GM20431 (cell line): Measurements from ENCODE around the gene CCDC74B.
"Not testable (repeated sequence)": the region's sequence is repeated elsewhere in the genome, so short reads cannot be mapped to it uniquely, and the experiment has no call there.

Experiments used
- in situ Hi-C: fragments of 300-500 bp; cut with MseI, MboI; formaldehyde crosslinking; loops from one replicate; pipeline ENCODE4 v1.15.0; 2020; ENCODE audit warnings: low sequenced_read_pairs; ENCODE audit not compliant: unreplicated experiment

Gene CCDC74B

DNA sequence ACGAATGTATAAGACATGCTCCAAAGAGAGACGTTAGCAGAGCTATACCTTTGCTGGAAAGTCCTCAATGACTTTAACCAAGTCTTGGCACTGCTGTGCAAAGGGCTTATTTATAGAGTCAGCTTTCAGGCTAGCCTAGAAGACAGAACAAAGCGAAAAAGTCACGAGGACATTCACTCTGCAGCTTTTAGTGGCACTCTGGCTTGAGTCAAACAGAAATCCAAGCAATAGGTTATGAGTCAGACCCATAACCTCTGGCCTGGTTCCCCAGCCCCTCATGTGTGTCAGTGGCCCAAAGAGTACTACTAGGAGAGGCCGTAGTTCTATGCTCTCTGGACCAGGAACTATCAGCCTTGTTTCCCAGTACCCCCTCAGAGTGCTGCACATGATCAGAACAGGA is 30.0 kb upstream of the CCDC74B start:
- in situ Hi-C loops, result loop anchor here (25.0 kb wide), 1 partner anchor 162 kb away; the partner anchor contains the start of gene IMP4

DNA sequence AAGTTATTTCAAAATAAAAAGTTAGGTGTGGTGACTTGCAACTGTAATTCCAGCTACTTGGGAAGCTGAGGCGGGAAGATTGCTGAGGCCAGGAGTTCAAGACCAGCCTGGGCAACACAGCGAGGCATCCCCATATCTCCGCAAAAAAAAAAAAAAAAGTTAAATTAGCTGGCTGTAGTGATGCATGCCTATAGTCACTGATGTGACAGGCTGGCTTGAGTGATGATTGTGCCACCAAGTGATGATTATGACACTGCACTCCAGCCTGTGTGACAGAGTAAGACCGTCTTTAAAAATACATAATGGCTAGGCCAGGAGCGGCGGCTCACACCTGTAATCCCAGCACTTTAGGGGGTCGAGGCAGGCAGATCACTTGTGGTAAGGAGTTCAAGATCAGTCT is 25.0 kb upstream of the CCDC74B start:
- in situ Hi-C loops, result no loop called here

DNA sequence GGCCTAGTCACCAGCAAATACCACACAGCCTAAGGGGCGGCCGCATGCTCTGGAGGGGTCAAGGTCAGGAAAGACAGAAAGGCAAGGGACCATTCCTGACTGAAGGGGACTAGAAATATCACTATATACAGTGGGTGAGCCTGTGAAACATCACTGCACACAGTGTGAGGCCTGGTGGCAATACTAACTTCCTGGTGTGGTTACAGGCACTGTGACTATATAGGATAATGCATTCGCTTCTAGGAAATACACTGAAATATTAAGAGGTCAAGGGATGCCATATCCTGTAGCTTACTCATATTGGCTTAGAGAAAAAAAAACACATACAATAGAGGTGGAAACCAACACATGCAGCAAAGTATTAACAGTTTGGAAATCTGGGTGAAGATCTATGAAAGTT is 24.3 kb upstream of the CCDC74B start:
- in situ Hi-C loops, result not testable (repeated sequence)

DNA sequence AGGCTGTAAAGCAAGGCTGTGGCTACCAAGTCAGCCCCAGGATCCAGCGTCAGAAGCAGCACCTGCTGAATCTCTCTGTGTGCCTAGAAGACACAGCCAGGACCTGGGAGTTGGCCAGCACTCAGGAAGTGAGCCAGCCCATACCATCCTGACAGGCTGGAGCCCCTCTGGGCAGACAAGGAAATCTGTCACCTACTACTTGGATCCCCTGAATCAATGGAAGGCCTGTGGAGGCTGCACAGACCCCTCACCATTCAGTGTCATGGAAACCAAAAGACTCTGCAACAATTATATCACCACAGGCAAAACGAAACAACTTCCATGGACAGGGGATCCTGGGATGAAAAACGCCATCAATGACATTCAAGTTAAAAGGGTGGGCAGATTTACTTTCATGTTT is 21.7 kb upstream of the CCDC74B start:
- in situ Hi-C loops, result not testable (repeated sequence)

- in situ Hi-C loops, result no loop called here
Measured at GRCh38 chr2:130165293-130166016, 20.5 kb upstream of the CCDC74B start.

- in situ Hi-C loops, result no loop called here
Measured at GRCh38 chr2:130162968-130163367, 18.1 kb upstream of the CCDC74B start.

- in situ Hi-C loops, result not testable (repeated sequence)
Measured at GRCh38 chr2:130162486-130162885, 17.6 kb upstream of the CCDC74B start.

GRCh38 chr2:130160838-130161705 is 16.2 kb upstream of the CCDC74B start:
- in situ Hi-C loops, result not testable (repeated sequence)

GRCh38 chr2:130160131-130160530 is 15.2 kb upstream of the CCDC74B start:
- in situ Hi-C loops, result no loop called here

- in situ Hi-C loops, result not testable (repeated sequence)
Measured at GRCh38 chr2:130159376-130159775, 14.5 kb upstream of the CCDC74B start.

- in situ Hi-C loops, result no loop called here
Measured at GRCh38 chr2:130158631-130159030, 13.7 kb upstream of the CCDC74B start.

GRCh38 chr2:130157825-130158514 is 13.1 kb upstream of the CCDC74B start:
- in situ Hi-C loops, result not testable (repeated sequence)

DNA sequence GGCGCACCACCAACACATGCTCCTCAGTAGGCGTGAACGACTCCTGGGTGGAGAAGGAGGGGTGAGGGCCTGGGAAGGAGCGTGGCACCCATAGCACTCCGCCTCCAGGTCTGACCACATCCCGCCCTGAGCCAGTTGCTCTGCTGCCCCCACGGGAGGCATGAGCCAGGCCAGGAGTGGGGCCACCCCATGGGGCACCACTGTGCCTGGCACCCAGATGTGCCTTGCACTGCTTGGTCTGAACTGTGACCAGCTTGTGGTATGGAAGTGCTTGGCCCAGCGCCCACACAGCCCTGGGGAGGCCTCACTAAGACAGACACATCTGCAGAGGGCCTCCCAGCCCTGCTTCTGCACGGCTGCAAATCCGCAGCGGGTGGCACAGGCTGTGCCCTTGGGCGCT is 12.4 kb upstream of the CCDC74B start:
- in situ Hi-C loops, result not testable (repeated sequence)

DNA sequence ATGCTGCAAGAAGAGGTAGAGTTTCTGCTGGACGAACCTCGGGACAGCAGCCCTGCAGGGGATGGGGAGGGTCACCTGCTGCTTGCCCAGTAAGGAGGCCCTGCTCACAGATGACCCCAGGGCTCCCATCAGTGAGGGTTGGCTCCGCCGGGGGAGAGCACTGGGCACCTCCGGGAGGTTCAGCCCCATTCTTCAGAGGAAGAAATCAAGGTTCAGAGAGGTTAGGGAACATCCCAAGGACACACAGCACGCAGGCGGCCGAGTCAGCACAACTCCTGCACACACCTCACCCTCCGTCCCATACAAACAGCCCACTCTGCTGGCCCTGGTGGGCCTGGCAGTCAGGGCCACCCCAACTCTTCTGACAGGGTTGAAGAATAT is 11.7 kb upstream of the CCDC74B start:
- in situ Hi-C loops, result no loop called here

DNA sequence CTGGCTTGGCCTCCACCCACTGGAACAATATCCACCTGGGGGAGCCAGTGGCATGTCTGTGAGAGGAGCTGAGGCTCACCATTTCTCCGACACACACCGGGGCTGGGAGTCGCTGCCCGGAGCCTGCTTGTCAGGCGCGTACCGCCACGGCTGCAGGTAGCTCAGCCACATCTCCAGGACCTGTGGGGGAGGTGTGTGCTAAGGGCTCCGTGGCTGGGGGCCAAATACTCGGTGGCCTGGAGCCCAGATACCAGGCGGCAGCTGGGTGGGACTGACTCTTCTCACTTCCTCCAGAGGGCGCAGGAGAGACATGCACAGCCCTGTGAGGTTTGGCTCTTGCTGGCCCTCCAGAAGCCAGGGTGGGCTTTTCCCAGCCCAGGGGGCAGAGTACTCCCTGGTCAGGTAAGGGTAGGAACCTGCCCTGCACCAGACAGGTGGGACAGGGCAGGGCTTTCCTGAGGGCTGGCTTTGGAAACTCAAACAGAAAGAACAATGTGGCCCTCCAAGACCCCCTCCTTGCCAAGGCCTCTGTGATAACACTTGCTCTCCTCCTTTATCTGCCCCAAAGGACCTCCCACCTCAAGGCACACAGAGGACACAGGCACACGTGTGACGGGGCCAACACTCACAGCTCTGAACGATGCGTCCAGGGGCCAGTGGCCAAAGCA is 11.2 kb upstream of the CCDC74B start:
- in situ Hi-C loops, result not testable (repeated sequence)

GRCh38 chr2:130154773-130155765 is 10.2 kb upstream of the CCDC74B start:
- in situ Hi-C loops, result no loop called here

DNA sequence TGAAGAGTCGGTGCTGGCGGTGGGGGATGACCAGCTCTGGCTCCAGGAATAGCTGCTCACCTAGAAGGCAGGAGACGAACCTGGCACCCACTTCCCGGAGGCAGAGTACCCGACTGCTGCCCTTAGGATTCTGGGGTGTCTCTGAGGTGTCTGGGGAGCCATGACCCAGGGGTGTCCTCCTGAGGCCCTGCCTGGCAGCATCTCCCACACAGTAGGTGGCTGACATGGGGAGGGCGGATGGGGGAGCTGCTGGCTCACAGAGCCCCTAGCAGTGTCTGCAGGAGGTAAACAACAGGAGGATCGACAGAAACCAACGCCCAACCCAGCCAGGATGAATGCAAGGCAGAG is 9.5 kb upstream of the CCDC74B start:
- in situ Hi-C loops, result not testable (repeated sequence)

DNA sequence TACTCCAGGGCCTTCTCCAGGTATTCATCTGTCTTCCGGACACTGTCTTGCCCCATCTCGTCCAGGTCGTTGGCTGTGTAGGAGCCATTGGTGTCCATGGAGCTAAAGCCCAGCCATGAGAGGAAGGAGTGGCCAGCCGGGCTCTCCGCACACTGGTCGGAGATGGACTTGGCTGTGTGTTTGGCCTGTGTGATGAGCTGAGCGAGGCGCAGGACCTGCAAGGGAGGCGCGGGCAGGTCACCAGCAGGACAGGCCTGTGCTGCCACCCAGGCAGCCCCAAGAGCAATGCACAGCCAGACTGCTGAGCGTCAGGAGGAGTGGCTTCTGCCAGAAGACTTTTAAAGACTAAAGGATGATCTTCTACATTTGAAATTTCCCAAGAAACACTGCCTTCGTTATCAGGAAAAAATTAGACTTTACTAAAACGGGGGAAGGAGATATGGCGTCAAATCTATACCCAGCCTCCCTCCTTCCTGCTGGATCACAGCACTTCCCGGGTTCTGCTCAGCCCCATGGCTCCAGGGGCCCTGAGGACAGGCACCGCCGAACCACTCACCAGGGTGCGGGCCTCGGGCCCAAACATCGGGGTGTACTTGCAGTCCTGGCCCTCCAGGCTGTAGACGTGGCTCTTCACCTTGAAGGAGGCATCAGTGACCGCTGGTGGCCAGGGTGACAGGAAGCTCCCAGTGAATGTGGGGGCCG is 9.0 kb upstream of the CCDC74B start:
- in situ Hi-C loops, result not testable (repeated sequence)
